H1 (cell line): ENCODE results near the gene TOMM40L. TPM values are rescaled to one million over a fixed set of nuclear protein-coding genes. Genes with fewer than 3 reads are reported as not detected.
A peak's percentile ranks its signal among the peaks of the same experiment; 100 is the strongest.

Source experiments
- CTCF ChIA-PET: fragments of 300-600 bp; sonication (Branson Sonifier 250); formaldehyde crosslinking; loops from one replicate; lab custom pipeline; 2021; ENCODE audit not compliant: partially characterized antibody; lab: Charles Lee
- POLR2A ChIA-PET: fragments of 300-600 bp; sonication (Branson Sonifier 250); formaldehyde crosslinking; loops from one replicate; lab custom pipeline; 2021; ENCODE audit warnings: inconsistent platforms; ENCODE audit not compliant: partially characterized antibody; lab: Charles Lee
- DNase-seq, 2 experiments: peaks; one replicate each; pipeline versions ENCODE4 v3.0.0 to v3.0.0-alpha.2; 2010 to 2022; ENCODE audit warnings: low spot score in 2 of 2, low read depth in 1 of 2, mixed read lengths in 1 of 2
- FAIRE-seq: peaks from 2 replicates; lab custom pipeline; 2011; peaks lifted over from hg19 to GRCh38; lab: Jason Lieb, UNC
- H2AFZ ChIP-seq: 2 replicates; pipeline ENCODE4 v1.8.1; 2012; ENCODE audit warnings: low read length, inconsistent platforms
- H2AK5ac ChIP-seq: 2 replicates; pipeline ENCODE4 v1.6.1; 2013; ENCODE audit warnings: low read depth, low read length
- H2BK120ac ChIP-seq: replicated peaks from 2 replicates; pipeline ENCODE3; 2013; ENCODE audit warnings: low read depth, low read length, inconsistent platforms
- H2BK12ac ChIP-seq: 2 replicates; pipeline ENCODE4 v1.6.1; 2013; ENCODE audit warnings: low read depth, low read length
- H2BK15ac ChIP-seq: 2 replicates; pipeline ENCODE4 v1.6.1; 2013; ENCODE audit warnings: low read length
- H2BK20ac ChIP-seq: 2 replicates; pipeline ENCODE4 v1.6.1; 2013; ENCODE audit warnings: low read length
- H2BK5ac ChIP-seq: 2 replicates; pipeline ENCODE4 v1.6.1; 2013; ENCODE audit warnings: low read depth, low read length
- H3K14ac ChIP-seq: 2 replicates; pipeline ENCODE4 v1.6.1; 2013; ENCODE audit warnings: inconsistent platforms; ENCODE audit not compliant: insufficient read length
- H3K18ac ChIP-seq: 2 replicates; pipeline ENCODE4 v1.6.1; 2013; ENCODE audit warnings: low read length; ENCODE audit errors: extremely low read depth
- H3K23ac ChIP-seq: 2 replicates; pipeline ENCODE4 v1.6.1; 2013; ENCODE audit warnings: inconsistent platforms; ENCODE audit not compliant: insufficient read length
- H3K23me2 ChIP-seq: 2 replicates; pipeline ENCODE4 v1.6.1; 2013; ENCODE audit warnings: low read depth, low read length
- H3K27ac ChIP-seq: 2 replicates; pipeline ENCODE4 v1.6.1; 2011; ENCODE audit warnings: low read depth, low read length, inconsistent platforms
- H3K27me3 ChIP-seq, 4 experiments: replicated peaks in 1 of 4; 1 replicate in 1 of 4; 2 replicates in 3 of 4; pipeline versions ENCODE4 v1.6.1 to v1.8.1; 2011 to 2013; ENCODE audit warnings: low read length in 3 of 4, mild to moderate bottlenecking in 3 of 4, inconsistent platforms in 2 of 4, mixed read lengths in 2 of 4, moderate library complexity in 1 of 4; ENCODE audit not compliant: control insufficient read depth in 3 of 4, insufficient read depth in 3 of 4; ENCODE audit errors: extremely low read depth in 1 of 4
- H3K36me3 ChIP-seq, 4 experiments: 2 replicates each; pipeline versions ENCODE4 v1.6.1 to v1.8.1; 2011 to 2013; ENCODE audit warnings: mild to moderate bottlenecking in 4 of 4, low read length in 3 of 4, moderate library complexity in 2 of 4, control low read depth in 1 of 4, inconsistent platforms in 1 of 4; ENCODE audit not compliant: insufficient read depth in 4 of 4, control insufficient read depth in 2 of 4
- H3K4ac ChIP-seq: replicated peaks from 2 replicates; pipeline ENCODE3; 2013; ENCODE audit warnings: low read length, low read depth, mixed read lengths, inconsistent platforms; ENCODE audit not compliant: insufficient read length
- H3K4me1 ChIP-seq, 4 experiments: replicated peaks in 1 of 4; 1 replicate in 1 of 4; 2 replicates in 3 of 4; pipeline versions ENCODE4 v1.6.1 to v1.8.1; 2011 to 2013; ENCODE audit warnings: low read length in 3 of 4, inconsistent platforms in 2 of 4, mixed read lengths in 1 of 4; ENCODE audit not compliant: insufficient read depth in 4 of 4, control insufficient read depth in 3 of 4
- H3K4me2 ChIP-seq, 2 experiments: 2 replicates each; pipeline versions ENCODE4 v1.6.1 to v1.8.1; 2011 to 2013; ENCODE audit warnings: low read depth in 2 of 2, low read length in 2 of 2, control low read depth in 1 of 2, inconsistent platforms in 1 of 2, mild to moderate bottlenecking in 1 of 2; ENCODE audit not compliant: insufficient read depth in 1 of 2
- H3K4me3 ChIP-seq, 4 experiments: fragments of 200-600, 300-600 bp in 1 of 4; sonication (generic), shearing (Covaris generic), sonication (Bioruptor Twin) in 1 of 4; 2 replicates each; pipeline versions ENCODE4 v1.5.1 to v1.8.1; 2011 to 2016; ENCODE audit warnings: low read length in 4 of 4, low read depth in 3 of 4, control low read depth in 2 of 4, inconsistent platforms in 2 of 4, mild to moderate bottlenecking in 2 of 4, mixed read lengths in 1 of 4, moderate library complexity in 1 of 4; ENCODE audit not compliant: insufficient read depth in 2 of 4; ENCODE audit errors: extremely low read depth in 1 of 4
- H3K56ac ChIP-seq: replicated peaks from 2 replicates; pipeline ENCODE3; 2013; ENCODE audit warnings: low read depth, mild to moderate bottlenecking, mixed read lengths, low read length, inconsistent platforms; ENCODE audit not compliant: insufficient read length
- H3K79me1 ChIP-seq: 2 replicates; pipeline ENCODE4 v1.6.1; 2013; ENCODE audit warnings: low read depth, low read length, control low read depth
- H3K79me2 ChIP-seq, 2 experiments: 2 replicates each; pipeline versions ENCODE4 v1.6.1 to v1.8.1; 2012 to 2013; ENCODE audit warnings: low read length in 2 of 2, mild to moderate bottlenecking in 2 of 2, inconsistent platforms in 1 of 2; ENCODE audit not compliant: insufficient read depth in 2 of 2, control insufficient read depth in 1 of 2
- H3K9ac ChIP-seq, 4 experiments: replicated peaks in 1 of 4; 1 replicate in 1 of 4; 2 replicates in 3 of 4; pipeline versions ENCODE4 v1.6.1 to v1.8.1; 2011 to 2013; ENCODE audit warnings: low read depth in 3 of 4, low read length in 3 of 4, control low read depth in 2 of 4, mild to moderate bottlenecking in 2 of 4, moderate library complexity in 2 of 4, inconsistent platforms in 1 of 4; ENCODE audit errors: extremely low read depth in 1 of 4
- H3K9me3 ChIP-seq, 2 experiments: 2 replicates each; pipeline versions ENCODE4 v1.6.1 to v1.8.1; 2012 to 2013; ENCODE audit warnings: mild to moderate bottlenecking in 2 of 2, moderate library complexity in 2 of 2, control low read depth in 1 of 2, inconsistent platforms in 1 of 2, low read depth in 1 of 2, low read length in 1 of 2, mixed read lengths in 1 of 2; ENCODE audit not compliant: insufficient read depth in 2 of 2
- H4K20me1 ChIP-seq, 2 experiments: replicated peaks in 1 of 2; 2 replicates each; pipeline versions ENCODE3 to v1.8.1; 2011 to 2013; ENCODE audit warnings: inconsistent platforms in 2 of 2, low read length in 2 of 2, mild to moderate bottlenecking in 1 of 2; ENCODE audit not compliant: insufficient read depth in 2 of 2, control insufficient read depth in 1 of 2
- H4K5ac ChIP-seq: 2 replicates; pipeline ENCODE4 v1.6.1; 2013; ENCODE audit warnings: low read length, low read depth, mixed read lengths, inconsistent platforms; ENCODE audit not compliant: insufficient read length
- H4K8ac ChIP-seq: 2 replicates; pipeline ENCODE4 v1.8.0; 2013; ENCODE audit warnings: mild to moderate bottlenecking, moderate library complexity, low read length, inconsistent platforms; ENCODE audit not compliant: insufficient read depth; ENCODE audit errors: extremely low read depth
- H4K91ac ChIP-seq: replicated peaks from 2 replicates; pipeline ENCODE3; 2013; ENCODE audit warnings: low read length, mixed read lengths, inconsistent platforms; ENCODE audit not compliant: insufficient read length
- FOSL1 ChIP-seq: IDR thresholded peaks from 2 replicates; pipeline ENCODE4 v1.6.1; 2011; ENCODE audit warnings: mild to moderate bottlenecking, low read depth, low read length, moderate library complexity; ENCODE audit not compliant: insufficient read depth
- KDM4A ChIP-seq: IDR thresholded peaks from one replicate; pipeline ENCODE4 v1.7.1; 2012; ENCODE audit warnings: low read depth, mild to moderate bottlenecking, moderate library complexity, low read length, inconsistent platforms; ENCODE audit not compliant: severe bottlenecking
- RNF2 ChIP-seq: fragments of 200-900, 300-1000 bp; sonication (generic); IDR thresholded peaks from 2 replicates; pipeline ENCODE4 v1.7.1; 2016; ENCODE audit warnings: borderline replicate concordance, low read depth, mild to moderate bottlenecking, antibody characterized with exemption, low read length; ENCODE audit not compliant: poor library complexity, severe bottlenecking; ENCODE audit errors: missing control alignments
- TBP ChIP-seq: IDR thresholded peaks from 2 replicates; pipeline ENCODE4 v1.6.1; 2011; ENCODE audit warnings: low read depth, low read length, improper control_type of control experiment
- WGBS, 2 experiments: shearing (Covaris generic) in 1 of 2; methylation state at CpG; one replicate each; pipeline versions ENCODE4 v1.1.6 to v1.1.7; 2013 to 2015; ENCODE audit warnings: low lambda C conversion rate in 2 of 2, mixed read lengths in 2 of 2, inconsistent platforms in 1 of 2, low coverage in 1 of 2, missing lambda C conversion rate in 1 of 2; ENCODE audit not compliant: insufficient replicate concordance in 2 of 2, insufficient coverage in 1 of 2, insufficient read length in 1 of 2; ENCODE audit errors: extremely low coverage in 1 of 2, missing lambda C conversion rate in 1 of 2; 5-methylcytosine and 5-hydroxymethylcytosine counted together
- polyA plus RNA-seq, 7 experiments: library from polyadenylated mRNA; depleted of rRNA in 3 of 7; stranded (reverse) in 5 of 7; unstranded in 2 of 7; fragments of >200 nt in 5 of 7; fragments of 200-250 nt in 2 of 7; gene quantifications; 1 replicate in 5 of 7; 2 replicates in 1 of 7; 4 replicates in 1 of 7; pipeline versions ENCODE4 v1.2.1 to v1.2.3, GENCODE V29; 2011 to 2013; ENCODE audit warnings: missing spikeins in 2 of 7, mixed read lengths in 2 of 7
- total RNA-seq: library from RNA; stranded (reverse); fragmentation: NEBNext Ultra II Directional; extraction: Animal tissue kit (Norgen Biotek cat#: 25700); gene quantifications from 2 replicates; pipeline ENCODE4 v1.2.1, GENCODE V29; 2021
- TF ChIP-seq, protein P1 (sequence below), 3 experiments: IDR thresholded peaks; 1 replicate in 2 of 3; 2 replicates in 1 of 3; pipeline versions ENCODE4 v1.5.1 to v1.6.1; 2011; ENCODE audit warnings: low read length in 3 of 3, mild to moderate bottlenecking in 3 of 3, inconsistent platforms in 2 of 3, low read depth in 1 of 3, moderate library complexity in 1 of 3; ENCODE audit not compliant: insufficient read depth in 1 of 3; ENCODE audit errors: control extremely low read depth in 1 of 3

TOMM40L gene
- total and polyA plus RNA-seq, 2 of the 8 experiments (the other 6 are each of a cell fraction or from before 2014, with no cell fraction given): 11.4 to 15.0 TPM

DNA sequence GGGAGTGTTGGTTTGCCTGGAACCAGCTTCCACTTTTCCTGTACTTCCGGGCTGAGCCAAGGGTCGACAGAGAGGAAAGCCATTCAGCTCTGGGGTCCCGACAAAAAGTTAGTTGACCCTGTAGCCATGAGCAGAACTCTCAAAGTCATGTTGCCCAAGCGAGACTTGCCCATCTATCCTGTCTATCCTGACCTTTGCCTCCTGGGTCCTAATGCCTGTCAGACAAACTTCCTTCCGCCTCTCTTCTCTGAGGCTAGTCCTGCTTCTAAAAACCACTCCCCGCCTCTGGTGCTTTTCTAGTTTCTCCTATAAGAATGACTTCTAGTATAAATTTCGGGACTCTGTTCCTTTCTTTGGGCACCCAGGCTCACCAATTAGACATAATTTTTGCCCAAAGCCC, 25.0 kb downstream of the TOMM40L start:
- no peak overlapping the region for H3K27ac ChIP-seq
- no peak overlapping the region for H2BK5ac ChIP-seq
- DNase-seq (no peak), FAIRE-seq (no peak)
- POLR2A ChIA-PET: interaction anchor here (1.2 to 1.6 kb wide), 2 partner anchors 11 to 15 kb away, joined by 4 to 6 read pairs; no protein-coding TSS in a partner anchor
- no peaks in the 10 kb centered on the region for H3K9me3 ChIP-seq
- H4K20me1 ChIP-seq: no peaks in the 10 kb centered on the region
- H3K79me2 ChIP-seq: no peaks in the 10 kb centered on the region
- no peaks in the 10 kb centered on the region for H3K79me1 ChIP-seq
- peak overlapping the region; percentile 99 for H2AFZ ChIP-seq
- H3K18ac ChIP-seq: no peak overlapping the region
- WGBS, 2 experiments: 61% methylated on average over 7 of the region's 7 CpGs; no CpG with 5 or more reads in 1 of the 2 experiments
- H3K23ac ChIP-seq: no peak overlapping the region
- H3K4me2 ChIP-seq: no peak overlapping the region
- no peak overlapping the region for H2AK5ac ChIP-seq
- no peaks in the 10 kb centered on the region for H3K27me3 ChIP-seq
- H4K91ac ChIP-seq: no peak overlapping the region
- H3K14ac ChIP-seq: no peak overlapping the region
- H4K5ac ChIP-seq: no peak overlapping the region
- no peak for TF ChIP-seq RNF2
- TF ChIP-seq, protein P1, sequence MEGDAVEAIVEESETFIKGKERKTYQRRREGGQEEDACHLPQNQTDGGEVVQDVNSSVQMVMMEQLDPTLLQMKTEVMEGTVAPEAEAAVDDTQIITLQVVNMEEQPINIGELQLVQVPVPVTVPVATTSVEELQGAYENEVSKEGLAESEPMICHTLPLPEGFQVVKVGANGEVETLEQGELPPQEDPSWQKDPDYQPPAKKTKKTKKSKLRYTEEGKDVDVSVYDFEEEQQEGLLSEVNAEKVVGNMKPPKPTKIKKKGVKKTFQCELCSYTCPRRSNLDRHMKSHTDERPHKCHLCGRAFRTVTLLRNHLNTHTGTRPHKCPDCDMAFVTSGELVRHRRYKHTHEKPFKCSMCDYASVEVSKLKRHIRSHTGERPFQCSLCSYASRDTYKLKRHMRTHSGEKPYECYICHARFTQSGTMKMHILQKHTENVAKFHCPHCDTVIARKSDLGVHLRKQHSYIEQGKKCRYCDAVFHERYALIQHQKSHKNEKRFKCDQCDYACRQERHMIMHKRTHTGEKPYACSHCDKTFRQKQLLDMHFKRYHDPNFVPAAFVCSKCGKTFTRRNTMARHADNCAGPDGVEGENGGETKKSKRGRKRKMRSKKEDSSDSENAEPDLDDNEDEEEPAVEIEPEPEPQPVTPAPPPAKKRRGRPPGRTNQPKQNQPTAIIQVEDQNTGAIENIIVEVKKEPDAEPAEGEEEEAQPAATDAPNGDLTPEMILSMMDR (IDR thresholded peaks at IDR 0.05; ENCODE audit: control extremely low read depth in 1 of 3, insufficient read depth in 1 of 3, low read depth in 1 of 3, low read length in 3 of 3): no peak
- TF ChIP-seq KDM4A: no peak
- no peak for TF ChIP-seq TBP
- TF ChIP-seq FOSL1: peak; percentile 88
- TF ChIP-seq, all 59 proteins: peak for 1
- H3K56ac ChIP-seq: no peak overlapping the region
- no peak overlapping the region for H2BK12ac ChIP-seq
- no peak overlapping the region for H2BK15ac ChIP-seq
- no peaks in the 10 kb centered on the region for H3K36me3 ChIP-seq
- H2BK20ac ChIP-seq: no peak overlapping the region
- CTCF ChIA-PET: interaction anchor here (1.2 to 4.3 kb wide), 5 partner anchors 9 to 42 kb away, joined by 3 to 87 read pairs (median 17); partner anchors contain the start of genes NR1I3, PCP4L1 and TOMM40L
- no peak overlapping the region for H3K4ac ChIP-seq
- H2BK120ac ChIP-seq: no peak overlapping the region
- H3K4me3 ChIP-seq: no peak overlapping the region
- no peak overlapping the region for H3K9ac ChIP-seq
- H3K4me1 ChIP-seq: no peaks in the 10 kb centered on the region
- no peaks in the 10 kb centered on the region for H3K23me2 ChIP-seq
- H4K8ac ChIP-seq: no peak overlapping the region
